Natural killer cell (primary cell): ENCODE results near the gene IL17RD. TPM values are rescaled to one million over a fixed set of nuclear protein-coding genes. Genes with fewer than 3 reads are reported as not detected.

Source experiments
- ATAC-seq, 3 donors: fragments of 150-1000 bp in 2 of 3; fragments of 200-7000 bp in 1 of 3; cut with Tn5 transposase; 1 replicate in 1 of 3; 2 replicates in 2 of 3; pipeline ENCODE4 v1.10.0; 2021; ENCODE audit warnings: mild to moderate bottlenecking in 2 of 3, moderate library complexity in 2 of 3
- DNase-seq, 2 donors: peaks; one replicate each; pipeline versions ENCODE4 v3.0.0 to v3.0.0-alpha.2; 2013 to 2021; ENCODE audit warnings: mixed read lengths in 1 of 2
- H3K27ac ChIP-seq: one replicate; pipeline ENCODE4 v1.5.1; 2013; ENCODE audit warnings: mild to moderate bottlenecking, low read length
- H3K27me3 ChIP-seq: one replicate; pipeline ENCODE4 v1.6.1; 2013; ENCODE audit warnings: low read length; ENCODE audit not compliant: control insufficient read depth, insufficient read depth
- H3K36me3 ChIP-seq: one replicate; pipeline ENCODE4 v1.6.1; 2013; ENCODE audit warnings: low read length; ENCODE audit not compliant: control insufficient read depth, insufficient read depth
- H3K4me1 ChIP-seq: one replicate; pipeline ENCODE4 v1.6.1; 2013; ENCODE audit warnings: low read length; ENCODE audit not compliant: control insufficient read depth, insufficient read depth
- H3K4me3 ChIP-seq: one replicate; pipeline ENCODE4 v1.5.1; 2013; ENCODE audit warnings: low read length
- H3K9me3 ChIP-seq: one replicate; pipeline ENCODE4 v1.6.1; 2013; ENCODE audit warnings: low read length; ENCODE audit not compliant: control insufficient read depth, insufficient read depth
- H3K27ac Mint-ChIP-seq, 2 donors: one replicate each; pipeline ENCODE4 v1.8.0; 2022; ENCODE audit warnings: mild to moderate bottlenecking in 2 of 2, mixed read lengths in 2 of 2, moderate library complexity in 1 of 2
- H3K27me3 Mint-ChIP-seq, 2 donors: one replicate each; pipeline ENCODE4 v1.8.0; 2022; ENCODE audit warnings: low read depth in 2 of 2, mixed read lengths in 2 of 2
- H3K36me3 Mint-ChIP-seq: one replicate; pipeline ENCODE4 v1.8.0; 2022; ENCODE audit warnings: mixed read lengths
- H3K4me1 Mint-ChIP-seq, 2 donors: one replicate each; pipeline ENCODE4 v1.8.0; 2022; ENCODE audit warnings: mixed read lengths in 2 of 2
- H3K4me3 Mint-ChIP-seq: one replicate; pipeline ENCODE4 v1.8.0; 2022; ENCODE audit warnings: mild to moderate bottlenecking, moderate library complexity, mixed read lengths
- H3K9me3 Mint-ChIP-seq, 2 donors: one replicate each; pipeline ENCODE4 v1.8.0; 2022; ENCODE audit warnings: mixed read lengths in 2 of 2
- WGBS: methylation state at CpG from one replicate; pipeline ENCODE4 v1.1.7; 2013; ENCODE audit warnings: missing lambda C conversion rate; ENCODE audit not compliant: insufficient coverage; 5-methylcytosine and 5-hydroxymethylcytosine counted together
- intact Hi-C: fragments of 100-400 bp; cut with micrococcal nuclease; formaldehyde crosslinking; loops from one replicate; pipeline ENCODE4 v1.14.2; 2022
- total RNA-seq, 4 donors: library from RNA; stranded (reverse); fragments of 120-200 nt in 1 of 4; gene quantifications; one replicate each; pipeline versions ENCODE4 v1.2.3 to v1.2.4, GENCODE V29; 2013 to 2022
- TF ChIP-seq, protein P1 (sequence below): fragments of 200-600 bp; IDR thresholded peaks from one replicate; pipeline ENCODE4 v1.8.0; 2022; ENCODE audit warnings: antibody characterized with exemption

Gene IL17RD
- total RNA-seq, 3 donors from 2014 or later (not counting 1 experiment from before 2014, with no cell fraction given) = 0.05 to 0.08 TPM; not detected in 1

DNA sequence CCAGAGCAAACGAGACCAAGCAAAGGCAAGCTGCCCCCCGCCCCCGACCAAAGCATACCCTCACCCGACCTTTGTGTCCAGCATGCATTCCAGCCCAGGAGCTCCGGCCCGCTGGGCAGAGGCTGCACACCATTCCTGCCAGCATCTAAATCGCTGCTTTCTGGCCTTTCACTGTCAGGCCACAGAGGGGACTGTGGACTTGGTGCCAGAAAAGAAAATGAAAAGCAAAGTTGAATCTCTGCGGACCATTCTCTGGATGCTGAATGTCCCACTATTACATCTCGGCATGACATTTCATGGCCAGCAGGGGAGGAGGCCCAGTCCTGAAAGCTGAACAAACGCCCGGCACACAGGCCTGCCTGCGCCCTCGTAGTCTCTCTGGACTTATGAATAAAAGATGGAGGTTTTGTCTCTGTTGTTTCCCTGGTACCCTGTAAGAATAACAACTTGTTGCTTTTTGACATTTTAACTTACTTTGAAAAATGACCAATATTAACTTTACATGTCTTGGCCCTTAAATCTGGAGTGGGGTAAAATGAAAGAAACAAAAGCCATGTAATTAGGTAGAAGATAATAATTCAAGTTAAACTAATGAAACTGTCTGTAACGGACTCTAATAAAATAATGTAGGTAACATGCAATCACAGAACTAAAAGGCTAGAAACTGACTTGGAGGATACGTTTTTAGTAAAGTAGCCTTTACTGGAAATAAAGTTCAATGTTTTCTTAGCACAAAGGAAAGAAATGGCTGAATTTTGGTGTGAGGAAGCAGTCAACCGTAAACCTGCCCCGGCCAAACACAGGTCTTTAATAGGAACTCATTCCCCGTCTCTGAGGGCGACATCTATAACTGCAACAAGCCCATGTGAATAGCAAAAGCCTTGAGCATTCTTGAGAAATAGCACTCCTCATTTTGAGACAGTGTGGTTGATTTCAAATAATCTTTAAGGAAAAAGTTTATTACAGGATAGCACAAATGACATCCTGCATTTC is 12.7 kb downstream of the IL17RD start:
- H3K4me1 ChIP-seq = no peaks in the 10 kb centered on the region
- Mint-ChIP-seq H3K9me3 (no peaks in the 10 kb centered on the region), H3K27me3 (peaks cover 15 to 28% of the 10 kb centered on the region in 2 donors), H3K4me3 (no peak overlapping the region), H3K36me3 (no peaks in the 10 kb centered on the region), H3K27ac (no peak overlapping the region), H3K4me1 (no peaks in the 10 kb centered on the region)
- TF ChIP-seq, protein P1, sequence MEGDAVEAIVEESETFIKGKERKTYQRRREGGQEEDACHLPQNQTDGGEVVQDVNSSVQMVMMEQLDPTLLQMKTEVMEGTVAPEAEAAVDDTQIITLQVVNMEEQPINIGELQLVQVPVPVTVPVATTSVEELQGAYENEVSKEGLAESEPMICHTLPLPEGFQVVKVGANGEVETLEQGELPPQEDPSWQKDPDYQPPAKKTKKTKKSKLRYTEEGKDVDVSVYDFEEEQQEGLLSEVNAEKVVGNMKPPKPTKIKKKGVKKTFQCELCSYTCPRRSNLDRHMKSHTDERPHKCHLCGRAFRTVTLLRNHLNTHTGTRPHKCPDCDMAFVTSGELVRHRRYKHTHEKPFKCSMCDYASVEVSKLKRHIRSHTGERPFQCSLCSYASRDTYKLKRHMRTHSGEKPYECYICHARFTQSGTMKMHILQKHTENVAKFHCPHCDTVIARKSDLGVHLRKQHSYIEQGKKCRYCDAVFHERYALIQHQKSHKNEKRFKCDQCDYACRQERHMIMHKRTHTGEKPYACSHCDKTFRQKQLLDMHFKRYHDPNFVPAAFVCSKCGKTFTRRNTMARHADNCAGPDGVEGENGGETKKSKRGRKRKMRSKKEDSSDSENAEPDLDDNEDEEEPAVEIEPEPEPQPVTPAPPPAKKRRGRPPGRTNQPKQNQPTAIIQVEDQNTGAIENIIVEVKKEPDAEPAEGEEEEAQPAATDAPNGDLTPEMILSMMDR = no peak
- no peaks in the 10 kb centered on the region for H3K36me3 ChIP-seq
- H3K27ac ChIP-seq = no peak overlapping the region
- H3K27me3 ChIP-seq = peaks cover 3% of the 10 kb centered on the region
- DNase-seq (no peak), ATAC-seq (no peak)
- intact Hi-C loops = no loop called here
- H3K9me3 ChIP-seq = no peaks in the 10 kb centered on the region
- H3K4me3 ChIP-seq = no peak overlapping the region
- WGBS = 84% methylated on average over 19 of the region's 19 CpGs

GRCh38 chr3:57151749-57152148 is 13.4 kb downstream of the IL17RD start:
- TF ChIP-seq, protein P1 = no peak
- no peak overlapping the region for H3K27ac Mint-ChIP-seq
- H3K36me3 Mint-ChIP-seq = no peaks in the 10 kb centered on the region
- WGBS = 88% methylated on average over 3 of the region's 3 CpGs
- DNase-seq = no peak
- Histone ChIP-seq H3K36me3 (no peaks in the 10 kb centered on the region), H3K4me3 (no peak overlapping the region), H3K9me3 (no peaks in the 10 kb centered on the region), H3K27me3 (peaks cover 5% of the 10 kb centered on the region), H3K27ac (no peak overlapping the region), H3K4me1 (no peaks in the 10 kb centered on the region)
- no peak for ATAC-seq
- no peaks in the 10 kb centered on the region for H3K9me3 Mint-ChIP-seq
- no peaks in the 10 kb centered on the region for H3K4me1 Mint-ChIP-seq
- peaks cover 15 to 25% of the 10 kb centered on the region in 2 donors for H3K27me3 Mint-ChIP-seq
- no peak overlapping the region for H3K4me3 Mint-ChIP-seq
- intact Hi-C loops = no loop called here

GRCh38 chr3:57151021-57151449 is 14.1 kb downstream of the IL17RD start:
- Mint-ChIP-seq H3K9me3 (no peaks in the 10 kb centered on the region), H3K36me3 (no peaks in the 10 kb centered on the region), H3K4me3 (no peak overlapping the region), H3K27me3 (peaks cover 15 to 25% of the 10 kb centered on the region in 2 donors), H3K4me1 (no peaks in the 10 kb centered on the region), H3K27ac (no peak overlapping the region)
- ATAC-seq = no peak
- Histone ChIP-seq H3K9me3 (no peaks in the 10 kb centered on the region), H3K36me3 (no peaks in the 10 kb centered on the region), H3K4me3 (no peak overlapping the region), H3K27me3 (peaks cover 5% of the 10 kb centered on the region), H3K27ac (no peak overlapping the region), H3K4me1 (no peaks in the 10 kb centered on the region)
- intact Hi-C loops = no loop called here
- 94% methylated on average over 2 of the region's 2 CpGs for WGBS
- DNase-seq = no peak
- TF ChIP-seq, protein P1 = no peak
